ENCODE data around the gene CBX5.

DNA sequence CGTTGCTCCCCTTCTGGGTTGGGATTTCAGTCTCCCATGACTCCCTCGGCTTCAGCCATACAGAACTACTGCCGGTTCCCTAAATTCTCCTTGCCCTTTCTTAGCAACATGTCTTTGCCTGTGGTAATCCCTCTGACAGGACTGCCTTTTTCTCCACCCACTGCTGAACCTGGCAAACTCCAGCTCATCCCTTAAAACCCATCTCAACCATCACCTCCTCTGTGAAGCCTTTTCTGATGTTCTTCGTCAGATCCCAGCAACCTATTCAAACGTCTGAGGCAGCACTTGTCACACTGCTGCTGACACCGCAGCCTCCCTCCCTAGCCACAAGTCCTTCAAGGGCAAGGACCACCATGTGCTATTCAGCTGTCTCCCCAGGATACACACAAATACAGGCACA, 80.9 kb downstream of the CBX5 start:
- TF ChIP-seq POLR2A (IDR thresholded peaks at IDR 0.05) = no peak
- TF ChIP-seq CTCF (IDR thresholded peaks at IDR 0.05) = no peak
